Activated CD8-positive, alpha-beta memory T cell treated with anti-CD3 and anti-CD28 coated beads, Interleukin-2, amount 10 ng/mL, durations not matched to agents 7 days and 5 days (primary cell): ENCODE data around the gene MTF1. TPM values are rescaled to one million over a fixed set of nuclear protein-coding genes. Genes with fewer than 3 reads are reported as not detected.

Experiments
- ATAC-seq: fragments of 150-1000 bp; cut with Tn5 transposase; one replicate; pipeline ENCODE4 v1.10.0; 2021; ENCODE audit warnings: moderate library complexity
- CTCF ChIA-PET: fragments of 350-600 bp; sonication (Branson Sonifier 250); formaldehyde crosslinking; loops from one replicate; lab custom pipeline; 2021; ENCODE audit warnings: antibody characterized with exemption; lab: Charles Lee
- DNase-seq: peaks from one replicate; pipeline ENCODE4 v3.0.0-alpha.2; 2020
- H3K27ac Mint-ChIP-seq: one replicate; pipeline ENCODE4 v1.8.0; 2021; ENCODE audit warnings: mild to moderate bottlenecking, mixed read lengths
- H3K27me3 Mint-ChIP-seq: one replicate; pipeline ENCODE4 v1.8.0; 2021; ENCODE audit warnings: mixed read lengths
- H3K36me3 Mint-ChIP-seq: one replicate; pipeline ENCODE4 v1.8.0; 2021; ENCODE audit warnings: mild to moderate bottlenecking, mixed read lengths
- H3K4me1 Mint-ChIP-seq: one replicate; pipeline ENCODE4 v1.8.0; 2021; ENCODE audit warnings: mixed read lengths
- H3K4me3 Mint-ChIP-seq: one replicate; pipeline ENCODE4 v1.8.0; 2021; ENCODE audit warnings: mild to moderate bottlenecking, moderate library complexity, mixed read lengths
- H3K9me3 Mint-ChIP-seq: one replicate; pipeline ENCODE4 v1.8.0; 2022; ENCODE audit warnings: low read depth, mixed read lengths
- total RNA-seq, 2 experiments: library from RNA; stranded (reverse); gene quantifications; one replicate each; pipeline ENCODE4 v1.2.3, GENCODE V29; 2021

The MTF1 gene
- total RNA-seq, 2 experiments from 2014 or later, result 26.4 to 29.3 TPM

GRCh38 chr1:37890378-37891014 is 31.1 kb upstream of the MTF1 start:
- DNase-seq, result no peak
- Mint-ChIP-seq H3K4me1 (peaks cover 2% of the 10 kb centered on the region), H3K27me3 (no peaks in the 10 kb centered on the region), H3K36me3 (peaks cover 37% of the 10 kb centered on the region), H3K4me3 (no peak overlapping the region), H3K9me3 (no peaks in the 10 kb centered on the region), H3K27ac (no peak overlapping the region)
- CTCF ChIA-PET, result interaction anchor here (1.0 to 1.6 kb wide), 4 partner anchors 31 to 128 kb away, joined by 3 to 5 read pairs (median 4); partner anchors contain the start of gene MTF1
- peak; percentile 60 for ATAC-seq

- Mint-ChIP-seq H3K36me3 (peaks cover 37% of the 10 kb centered on the region), H3K4me1 (peaks cover 2% of the 10 kb centered on the region), H3K27me3 (no peaks in the 10 kb centered on the region), H3K4me3 (no peak overlapping the region), H3K9me3 (no peaks in the 10 kb centered on the region), H3K27ac (no peak overlapping the region)
- DNase-seq (no peak), ATAC-seq (no peak)
- CTCF ChIA-PET, result interaction anchor here (0.6 to 2.1 kb wide), 7 partner anchors 8 to 106 kb away, joined by 3 to 6 read pairs (median 4); no protein-coding TSS in a partner anchor
Measured at GRCh38 chr1:37888022-37888700, 28.8 kb upstream of the MTF1 start.

- H3K9me3 Mint-ChIP-seq, result no peaks in the 10 kb centered on the region
- H3K4me3 Mint-ChIP-seq, result no peak overlapping the region
- no peak overlapping the region for H3K27ac Mint-ChIP-seq
- no peaks in the 10 kb centered on the region for H3K4me1 Mint-ChIP-seq
- ATAC-seq, result no peak
- H3K27me3 Mint-ChIP-seq, result no peaks in the 10 kb centered on the region
- no peak for DNase-seq
- H3K36me3 Mint-ChIP-seq, result peaks cover 39% of the 10 kb centered on the region
- CTCF ChIA-PET, result no interaction called here
Measured at GRCh38 chr1:37884145-37884544, 24.8 kb upstream of the MTF1 start.

DNA sequence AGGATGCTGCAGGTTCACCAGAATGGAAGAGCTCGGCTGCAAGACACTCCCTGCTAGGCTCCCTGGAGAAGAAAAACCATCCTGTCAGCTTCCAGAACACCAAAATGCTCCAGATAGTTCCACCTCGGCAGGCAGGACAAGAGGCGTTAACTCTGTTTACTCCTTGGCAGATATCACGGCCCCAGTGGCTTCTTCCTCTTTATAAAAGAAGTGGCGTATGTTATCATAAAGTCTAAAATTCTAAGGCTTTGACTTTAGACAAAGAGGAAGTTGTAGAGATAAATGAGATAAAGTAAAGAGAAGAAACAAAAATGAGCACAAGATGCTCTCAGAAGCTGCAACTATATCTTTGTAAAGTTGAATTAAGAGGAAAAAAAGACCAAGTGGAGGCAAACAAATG is 24.3 kb upstream of the MTF1 start:
- Mint-ChIP-seq H3K4me3 (no peak overlapping the region), H3K27ac (no peak overlapping the region), H3K27me3 (no peaks in the 10 kb centered on the region), H3K9me3 (no peaks in the 10 kb centered on the region), H3K4me1 (no peaks in the 10 kb centered on the region), H3K36me3 (peaks cover 39% of the 10 kb centered on the region)
- DNase-seq, result no peak
- no peak for ATAC-seq
- CTCF ChIA-PET, result no interaction called here

DNA sequence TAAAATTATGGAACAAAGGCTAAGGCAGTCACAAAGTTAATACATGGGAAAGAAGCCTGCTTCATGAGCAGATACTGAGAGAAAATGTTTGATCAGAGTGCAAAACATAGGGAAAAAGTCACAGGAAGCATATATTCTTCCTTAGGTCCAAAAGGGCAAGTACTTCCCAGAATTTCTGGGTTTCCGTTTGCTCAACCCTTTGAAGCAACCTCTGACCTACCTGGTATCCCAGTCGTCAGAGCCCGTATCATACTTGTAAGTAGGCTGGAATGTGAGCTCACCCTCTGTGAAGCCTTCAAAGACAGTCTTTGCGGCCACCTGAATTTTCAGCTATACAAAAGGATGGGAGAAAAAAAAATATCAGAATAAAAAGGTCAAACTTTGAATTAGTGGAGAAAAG is 20.5 kb upstream of the MTF1 start:
- Mint-ChIP-seq H3K4me3 (no peak overlapping the region), H3K27ac (no peak overlapping the region), H3K27me3 (no peaks in the 10 kb centered on the region), H3K36me3 (peaks cover 29% of the 10 kb centered on the region), H3K9me3 (no peaks in the 10 kb centered on the region), H3K4me1 (no peaks in the 10 kb centered on the region)
- DNase-seq (no peak), ATAC-seq (no peak)
- CTCF ChIA-PET, result interaction anchor here (1.4 to 1.6 kb wide), 2 partner anchors 9 to 21 kb away, joined by 4 to 5 read pairs; partner anchors contain the start of gene MTF1

GRCh38 chr1:37878071-37878470 is 18.7 kb upstream of the MTF1 start:
- no peak for ATAC-seq
- CTCF ChIA-PET, result interaction anchor here (1.3 kb wide), 1 partner anchor 18 kb away, joined by 3 read pairs; no protein-coding TSS in a partner anchor
- Mint-ChIP-seq H3K9me3 (no peaks in the 10 kb centered on the region), H3K27me3 (no peaks in the 10 kb centered on the region), H3K36me3 (peaks cover 33% of the 10 kb centered on the region), H3K4me1 (no peaks in the 10 kb centered on the region), H3K4me3 (no peak overlapping the region), H3K27ac (no peak overlapping the region)
- no peak for DNase-seq

GRCh38 chr1:37875833-37876232 is 16.4 kb upstream of the MTF1 start:
- DNase-seq (no peak), ATAC-seq (no peak)
- H3K4me3 Mint-ChIP-seq, result no peak overlapping the region
- H3K27ac Mint-ChIP-seq, result no peak overlapping the region
- H3K36me3 Mint-ChIP-seq, result peaks cover 29% of the 10 kb centered on the region
- H3K27me3 Mint-ChIP-seq, result no peaks in the 10 kb centered on the region
- CTCF ChIA-PET, result interaction anchor here (0.7 to 1.2 kb wide), 4 partner anchors 13 to 1699 kb away, joined by 3 to 9 read pairs (median 4); partner anchors contain the start of gene MTF1
- H3K9me3 Mint-ChIP-seq, result no peaks in the 10 kb centered on the region
- H3K4me1 Mint-ChIP-seq, result no peaks in the 10 kb centered on the region

DNA sequence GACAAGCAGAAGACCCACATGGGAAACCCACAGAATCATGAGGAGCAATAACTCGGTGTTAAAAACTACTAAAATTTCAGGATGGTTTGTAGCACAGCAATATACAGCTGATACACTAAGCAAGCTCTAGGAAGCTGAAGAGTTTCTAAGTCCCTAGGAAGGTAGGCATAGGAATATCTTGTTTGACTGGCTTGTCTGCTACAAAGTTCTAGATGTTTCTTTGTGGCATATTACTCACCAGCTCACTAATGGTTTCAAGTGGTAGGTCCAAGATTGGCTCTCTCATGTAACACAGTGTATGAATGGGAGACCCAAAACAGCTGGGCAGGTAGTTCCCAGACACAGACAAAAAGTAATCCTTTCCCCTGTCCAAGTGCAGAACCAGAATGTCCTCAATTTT is 13.3 kb upstream of the MTF1 start:
- no peaks in the 10 kb centered on the region for H3K27me3 Mint-ChIP-seq
- no peak overlapping the region for H3K4me3 Mint-ChIP-seq
- H3K27ac Mint-ChIP-seq, result no peak overlapping the region
- H3K4me1 Mint-ChIP-seq, result no peaks in the 10 kb centered on the region
- CTCF ChIA-PET, result interaction anchor here (0.8 to 1.7 kb wide), 5 partner anchors 14 to 159 kb away, joined by 3 to 7 read pairs (median 3); partner anchors contain the start of gene MTF1
- peaks cover 31% of the 10 kb centered on the region for H3K36me3 Mint-ChIP-seq
- H3K9me3 Mint-ChIP-seq, result no peaks in the 10 kb centered on the region
- no peak for DNase-seq
- no peak for ATAC-seq

- DNase-seq, result no peak
- Mint-ChIP-seq H3K4me3 (no peak overlapping the region), H3K9me3 (no peaks in the 10 kb centered on the region), H3K4me1 (peaks cover 4% of the 10 kb centered on the region), H3K36me3 (peaks cover 28% of the 10 kb centered on the region), H3K27ac (no peak overlapping the region), H3K27me3 (no peaks in the 10 kb centered on the region)
- CTCF ChIA-PET, result interaction anchor here (2.3 kb wide), 1 partner anchor 8 kb away, joined by 10 read pairs; the partner anchor contains the start of gene MTF1
- ATAC-seq, result no peak
Measured at GRCh38 chr1:37868466-37868865, 9.1 kb upstream of the MTF1 start.

- ATAC-seq (no peak), DNase-seq (no peak)
- H3K4me1 Mint-ChIP-seq, result peaks cover 4% of the 10 kb centered on the region
- H3K36me3 Mint-ChIP-seq, result peaks cover 29% of the 10 kb centered on the region
- no peak overlapping the region for H3K4me3 Mint-ChIP-seq
- H3K27me3 Mint-ChIP-seq, result no peaks in the 10 kb centered on the region
- H3K27ac Mint-ChIP-seq, result no peak overlapping the region
- no peaks in the 10 kb centered on the region for H3K9me3 Mint-ChIP-seq
- CTCF ChIA-PET, result no interaction called here
Measured at GRCh38 chr1:37867784-37868183, 8.4 kb upstream of the MTF1 start.

- no peak for ATAC-seq
- no peaks in the 10 kb centered on the region for H3K27me3 Mint-ChIP-seq
- H3K4me1 Mint-ChIP-seq, result peaks cover 6% of the 10 kb centered on the region
- DNase-seq, result no peak
- H3K9me3 Mint-ChIP-seq, result no peaks in the 10 kb centered on the region
- no peak overlapping the region for H3K4me3 Mint-ChIP-seq
- H3K27ac Mint-ChIP-seq, result no peak overlapping the region
- CTCF ChIA-PET, result no interaction called here
- peaks cover 29% of the 10 kb centered on the region for H3K36me3 Mint-ChIP-seq
Measured at GRCh38 chr1:37866491-37866890, 7.1 kb upstream of the MTF1 start.

GRCh38 chr1:37865348-37866120 is 6.1 kb upstream of the MTF1 start:
- H3K9me3 Mint-ChIP-seq, result no peaks in the 10 kb centered on the region
- no peak overlapping the region for H3K4me3 Mint-ChIP-seq
- peaks cover 9% of the 10 kb centered on the region for H3K4me1 Mint-ChIP-seq
- CTCF ChIA-PET, result interaction anchor here (0.7 to 1.6 kb wide), 2 partner anchors 10 to 53 kb away, joined by 3 read pairs; no protein-coding TSS in a partner anchor
- ATAC-seq (no peak), DNase-seq (no peak)
- H3K27ac Mint-ChIP-seq, result peak overlapping the region; percentile 12
- no peaks in the 10 kb centered on the region for H3K27me3 Mint-ChIP-seq
- peaks cover 28% of the 10 kb centered on the region for H3K36me3 Mint-ChIP-seq

GRCh38 chr1:37862330-37862729 is 2.9 kb upstream of the MTF1 start:
- CTCF ChIA-PET, result interaction anchor here (1.0 to 1.4 kb wide), 4 partner anchors 13 to 348 kb away, joined by 3 to 4 read pairs (median 3); partner anchors contain the start of genes MEAF6 and YRDC
- H3K27me3 Mint-ChIP-seq, result no peaks in the 10 kb centered on the region
- no peak overlapping the region for H3K4me3 Mint-ChIP-seq
- DNase-seq (no peak), ATAC-seq (no peak)
- H3K9me3 Mint-ChIP-seq, result no peaks in the 10 kb centered on the region
- H3K36me3 Mint-ChIP-seq, result peaks cover 20% of the 10 kb centered on the region
- peaks cover 25% of the 10 kb centered on the region for H3K4me1 Mint-ChIP-seq
- no peak overlapping the region for H3K27ac Mint-ChIP-seq
